ENCODE results near the gene CGN.

DNA sequence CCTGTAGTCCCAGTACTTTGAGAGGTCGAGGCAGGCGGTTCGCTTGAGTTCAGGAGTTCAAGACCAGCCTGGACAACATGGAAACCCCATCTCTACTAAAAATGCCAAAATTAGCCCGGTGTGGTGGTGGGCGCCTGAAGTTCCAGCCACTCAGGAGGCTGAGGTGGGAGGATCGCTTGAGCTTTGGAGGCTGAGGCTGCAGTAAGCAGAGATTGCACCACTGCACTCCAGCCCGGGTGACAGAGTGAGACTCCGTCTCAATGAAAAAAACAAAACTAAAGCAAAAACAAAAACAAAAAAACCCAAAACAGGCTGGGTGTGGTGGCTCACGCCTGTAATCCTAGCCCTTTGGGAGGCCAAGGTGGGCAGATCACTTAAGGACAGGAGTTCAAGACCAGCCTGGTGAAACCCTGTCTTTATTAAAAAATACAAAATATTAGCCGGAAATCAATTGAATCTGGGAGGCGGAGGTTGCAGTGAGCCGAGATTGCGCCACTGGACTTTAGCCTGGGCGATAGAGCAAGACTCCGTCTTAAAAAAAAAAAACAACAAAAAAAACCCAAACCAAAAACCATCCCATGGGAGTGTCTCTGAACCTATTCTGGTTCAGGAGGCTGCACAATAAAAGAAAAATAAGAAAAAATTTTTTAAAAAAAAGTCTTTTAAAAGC lies 1.7 kb upstream of the CGN start:
- TF ChIP-seq, protein P1, sequence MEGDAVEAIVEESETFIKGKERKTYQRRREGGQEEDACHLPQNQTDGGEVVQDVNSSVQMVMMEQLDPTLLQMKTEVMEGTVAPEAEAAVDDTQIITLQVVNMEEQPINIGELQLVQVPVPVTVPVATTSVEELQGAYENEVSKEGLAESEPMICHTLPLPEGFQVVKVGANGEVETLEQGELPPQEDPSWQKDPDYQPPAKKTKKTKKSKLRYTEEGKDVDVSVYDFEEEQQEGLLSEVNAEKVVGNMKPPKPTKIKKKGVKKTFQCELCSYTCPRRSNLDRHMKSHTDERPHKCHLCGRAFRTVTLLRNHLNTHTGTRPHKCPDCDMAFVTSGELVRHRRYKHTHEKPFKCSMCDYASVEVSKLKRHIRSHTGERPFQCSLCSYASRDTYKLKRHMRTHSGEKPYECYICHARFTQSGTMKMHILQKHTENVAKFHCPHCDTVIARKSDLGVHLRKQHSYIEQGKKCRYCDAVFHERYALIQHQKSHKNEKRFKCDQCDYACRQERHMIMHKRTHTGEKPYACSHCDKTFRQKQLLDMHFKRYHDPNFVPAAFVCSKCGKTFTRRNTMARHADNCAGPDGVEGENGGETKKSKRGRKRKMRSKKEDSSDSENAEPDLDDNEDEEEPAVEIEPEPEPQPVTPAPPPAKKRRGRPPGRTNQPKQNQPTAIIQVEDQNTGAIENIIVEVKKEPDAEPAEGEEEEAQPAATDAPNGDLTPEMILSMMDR (conservative IDR thresholded peaks at IDR 0.05), result no peak
- no peak for TF ChIP-seq ZFX (IDR thresholded peaks at IDR 0.05)
